NCI-H2196 treated with DMSO at 0.1 percent for 48 hours (cell line): ENCODE data around the gene FAM163B.
A peak's percentile ranks its signal among the peaks of the same experiment; 100 is the strongest.

ENCODE experiments used
- DNase-seq: peaks from one replicate; lab custom pipeline; 2025; ENCODE audit not compliant: unreplicated experiment; lab: John Stamatoyannopoulos, UW

The FAM163B gene

GRCh38 chr9:133616643-133617405 is 7.6 kb upstream of the FAM163B start:
- no peak for DNase-seq

- DNase-seq, result no peak
These were observed 6.5 kb upstream of the FAM163B start for GRCh38 chr9:133615606-133616188.

GRCh38 chr9:133615186-133615585 is 6.0 kb upstream of the FAM163B start:
- DNase-seq, result no peak

GRCh38 chr9:133614678-133615077 is 5.5 kb upstream of the FAM163B start:
- no peak for DNase-seq

GRCh38 chr9:133614056-133614455 is 4.9 kb upstream of the FAM163B start:
- DNase-seq, result no peak

- DNase-seq, result no peak
These were observed 4.2 kb upstream of the FAM163B start for GRCh38 chr9:133613432-133613831.

GRCh38 chr9:133612816-133613215 is 3.6 kb upstream of the FAM163B start:
- no peak for DNase-seq

- DNase-seq, result no peak
These were observed 2.9 kb upstream of the FAM163B start for GRCh38 chr9:133612051-133612450.

GRCh38 chr9:133610845-133611244 is 1.7 kb upstream of the FAM163B start:
- no peak for DNase-seq

- no peak for DNase-seq
These were observed 300 bp downstream of the FAM163B start for GRCh38 chr9:133608889-133609288.

- DNase-seq, result no peak
These were observed 807 bp downstream of the FAM163B start for GRCh38 chr9:133608382-133608781.

- no peak for DNase-seq
These were observed 1.2 kb downstream of the FAM163B start for GRCh38 chr9:133607976-133608375.

- DNase-seq, result no peak
These were observed 1.8 kb downstream of the FAM163B start for GRCh38 chr9:133607381-133607780.

GRCh38 chr9:133606708-133607025 is 2.5 kb downstream of the FAM163B start:
- DNase-seq, result no peak

- no peak for DNase-seq
These were observed 3.1 kb downstream of the FAM163B start for GRCh38 chr9:133605856-133606707.

- no peak for DNase-seq
These were observed 3.7 kb downstream of the FAM163B start for GRCh38 chr9:133605446-133605845.

- no peak for DNase-seq
These were observed 4.3 kb downstream of the FAM163B start for GRCh38 chr9:133604856-133605255.

- no peak for DNase-seq
These were observed 5.0 kb downstream of the FAM163B start for GRCh38 chr9:133604214-133604613.

- peak; percentile 59 for DNase-seq
These were observed 5.9 kb downstream of the FAM163B start for GRCh38 chr9:133603135-133603927.

- no peak for DNase-seq
These were observed 6.9 kb downstream of the FAM163B start for GRCh38 chr9:133602277-133602676.

GRCh38 chr9:133601746-133602145 is 7.4 kb downstream of the FAM163B start:
- no peak for DNase-seq
